ENCODE data around the gene PLCB4.

PLCB4 gene

GRCh38 chr20:9072861-9073500 is 4.1 kb downstream of the PLCB4 start:
- TF ChIP-seq POLR2A (IDR thresholded peaks at IDR 0.05; ENCODE audit: low read depth, low read length): no peak
- FAIRE-seq: no peak
- no peak for DNase-seq (ENCODE audit: insufficient read length, low spot score)

- no peak for TF ChIP-seq POLR2A (IDR thresholded peaks at IDR 0.05; ENCODE audit: low read depth, low read length)
- DNase-seq (ENCODE audit: insufficient read length, low spot score): no peak
- no peak for FAIRE-seq
These were observed 6.6 kb downstream of the PLCB4 start for GRCh38 chr20:9075264-9076095.

GRCh38 chr20:9076440-9076839 is 7.6 kb downstream of the PLCB4 start:
- DNase-seq (ENCODE audit: insufficient read length, low spot score): no peak
- FAIRE-seq: no peak
- TF ChIP-seq POLR2A (IDR thresholded peaks at IDR 0.05; ENCODE audit: low read depth, low read length): no peak

- no peak for FAIRE-seq
- DNase-seq (ENCODE audit: insufficient read length, low spot score): no peak
- no peak for TF ChIP-seq POLR2A (IDR thresholded peaks at IDR 0.05; ENCODE audit: low read depth, low read length)
These were observed 10.2 kb downstream of the PLCB4 start for GRCh38 chr20:9078826-9079731.

- FAIRE-seq (no peak), DNase-seq (ENCODE audit: insufficient read length, low spot score) (no peak)
- TF ChIP-seq POLR2A (IDR thresholded peaks at IDR 0.05; ENCODE audit: low read depth, low read length): no peak
These were observed 12.6 kb downstream of the PLCB4 start for GRCh38 chr20:9081423-9081966.

GRCh38 chr20:9082741-9083140 is 13.9 kb downstream of the PLCB4 start:
- no peak for TF ChIP-seq POLR2A (IDR thresholded peaks at IDR 0.05; ENCODE audit: low read depth, low read length)
- no peak for DNase-seq (ENCODE audit: insufficient read length, low spot score)
- no peak for FAIRE-seq

- DNase-seq (ENCODE audit: insufficient read length, low spot score): no peak
These were observed 18.8 kb downstream of the PLCB4 start for GRCh38 chr20:9087531-9088217.

GRCh38 chr20:9088556-9088955 is 19.7 kb downstream of the PLCB4 start:
- no peak for TF ChIP-seq POLR2A (IDR thresholded peaks at IDR 0.05; ENCODE audit: low read depth, low read length)
- FAIRE-seq: no peak
- no peak for DNase-seq (ENCODE audit: insufficient read length, low spot score)

More at GRCh38 chr20:9087531-9088217, 18.8 kb downstream of the PLCB4 start:
- TF ChIP-seq POLR2A (IDR thresholded peaks at IDR 0.05; ENCODE audit: low read depth, low read length): no peak
- FAIRE-seq: peak; percentile 57

- no peak for DNase-seq (ENCODE audit: insufficient read length, low spot score)
- no peak for TF ChIP-seq POLR2A (IDR thresholded peaks at IDR 0.05; ENCODE audit: low read depth, low read length)
- no peak for FAIRE-seq
These were observed 23.2 kb downstream of the PLCB4 start for GRCh38 chr20:9092113-9092512.

- DNase-seq (ENCODE audit: insufficient read length, low spot score): no peak
- no peak for TF ChIP-seq POLR2A (IDR thresholded peaks at IDR 0.05; ENCODE audit: low read depth, low read length)
- no peak for FAIRE-seq
These were observed 23.8 kb downstream of the PLCB4 start for GRCh38 chr20:9092655-9093054.

GRCh38 chr20:9093218-9093957 is 24.5 kb downstream of the PLCB4 start:
- TF ChIP-seq POLR2A (IDR thresholded peaks at IDR 0.05; ENCODE audit: low read depth, low read length): no peak
- FAIRE-seq (peak; percentile 73), DNase-seq (ENCODE audit: insufficient read length, low spot score) (no peak)

- no peak for TF ChIP-seq POLR2A (IDR thresholded peaks at IDR 0.05; ENCODE audit: low read depth, low read length)
- FAIRE-seq: no peak
- no peak for DNase-seq (ENCODE audit: insufficient read length, low spot score)
These were observed 30.5 kb downstream of the PLCB4 start for GRCh38 chr20:9099372-9099771.

- FAIRE-seq (no peak), DNase-seq (ENCODE audit: insufficient read length, low spot score) (no peak)
- no peak for TF ChIP-seq POLR2A (IDR thresholded peaks at IDR 0.05; ENCODE audit: low read depth, low read length)
These were observed 31.8 kb downstream of the PLCB4 start for GRCh38 chr20:9100691-9101090.
